ENCODE measurements around the gene NUP85.
"Not testable (repeated sequence)": the region's sequence is repeated elsewhere in the genome, so short reads cannot be mapped to it uniquely, and the experiment has no call there.

GRCh38 chr17:75255954-75256698, 50.6 kb downstream of the NUP85 start:
- not testable (repeated sequence) for TF ChIP-seq HNF4G (IDR thresholded peaks at IDR 0.05); RAD21 (IDR thresholded peaks at IDR 0.05); YY1 (IDR thresholded peaks at IDR 0.05); CTCF (IDR thresholded peaks at IDR 0.05; ENCODE audit: low read depth, low read length, missing input control); HNF4A (conservative IDR thresholded peaks at IDR 0.05); REST (IDR thresholded peaks at IDR 0.05)

Measured in liver (tissue), 3 donors.